GM23338 (cell line): ENCODE results near the gene SLC26A11. TPM values are rescaled to one million over a fixed set of nuclear protein-coding genes. Genes with fewer than 3 reads are reported as not detected.
A peak's percentile ranks its signal among the peaks of the same experiment; 100 is the strongest.

Experiments used
- ATAC-seq: fragments of 200-7000 bp; cut with Tn5 transposase; 3 replicates; pipeline ENCODE4 v1.9.1; 2020
- DNase-seq: peaks from one replicate; pipeline ENCODE4 v3.0.0-alpha.2; 2015; ENCODE audit warnings: low spot score
- H2AFZ ChIP-seq: fragments of 200-600 bp; sonication (generic); 2 replicates; pipeline ENCODE4 v1.8.0; 2016; ENCODE audit warnings: antibody characterized with exemption, mild to moderate bottlenecking, moderate library complexity
- H3F3A ChIP-seq: fragments of 200-600 bp; sonication (generic); replicated peaks from 2 replicates; pipeline ENCODE4 v1.8.0; 2017; ENCODE audit warnings: antibody characterized with exemption, mixed run types, low read depth
- H3K27ac ChIP-seq: fragments of 200-600 bp; sonication (generic); 2 replicates; pipeline ENCODE4 v1.6.1; 2016; ENCODE audit warnings: low read depth
- H3K27me3 ChIP-seq: fragments of 200-600 bp; sonication (generic); 2 replicates; pipeline ENCODE4 v1.8.0; 2016; ENCODE audit warnings: mild to moderate bottlenecking, mixed run types, moderate library complexity; ENCODE audit not compliant: insufficient read depth
- H3K36me3 ChIP-seq: fragments of 200-600 bp; sonication (generic); 2 replicates; pipeline ENCODE4 v1.8.0; 2016; ENCODE audit warnings: mild to moderate bottlenecking; ENCODE audit not compliant: insufficient read depth
- H3K4me1 ChIP-seq: fragments of 200-600 bp; sonication (generic); 2 replicates; pipeline ENCODE4 v1.8.0; 2016; ENCODE audit warnings: mild to moderate bottlenecking, moderate library complexity; ENCODE audit not compliant: insufficient read depth
- H3K4me2 ChIP-seq: fragments of 200-600 bp; sonication (generic); 2 replicates; pipeline ENCODE4 v1.7.1; 2017; ENCODE audit warnings: mixed run types
- H3K4me3 ChIP-seq: fragments of 200-600 bp; sonication (generic); 2 replicates; pipeline ENCODE4 v1.6.1; 2016; ENCODE audit warnings: mixed run types
- H3K79me2 ChIP-seq: fragments of 200-600 bp; sonication (generic); replicated peaks from 2 replicates; pipeline ENCODE4 v1.8.0; 2017; ENCODE audit warnings: mild to moderate bottlenecking; ENCODE audit not compliant: insufficient read depth
- H3K9me2 ChIP-seq: fragments of 200-600 bp; sonication (generic); 2 replicates; pipeline ENCODE4 v1.8.0; 2017; ENCODE audit not compliant: insufficient read depth
- H4K20me1 ChIP-seq: fragments of 200-600 bp; sonication (generic); replicated peaks from 2 replicates; pipeline ENCODE4 v1.8.0; 2017; ENCODE audit warnings: mild to moderate bottlenecking; ENCODE audit not compliant: insufficient read depth
- H3K27ac Mint-ChIP-seq: 2 replicates; pipeline ENCODE4 v1.8.0; 2020; ENCODE audit warnings: inconsistent platforms, mild to moderate bottlenecking, moderate library complexity, mixed read lengths
- H3K27me3 Mint-ChIP-seq: 3 replicates; pipeline ENCODE4 v1.8.0; 2022; ENCODE audit warnings: low read depth, mild to moderate bottlenecking, moderate library complexity, mixed read lengths, inconsistent platforms; ENCODE audit not compliant: insufficient read depth, poor library complexity
- H3K36me3 Mint-ChIP-seq: 3 replicates; pipeline ENCODE4 v1.8.0; 2021; ENCODE audit warnings: low read depth, mild to moderate bottlenecking, inconsistent platforms, moderate library complexity, mixed read lengths
- H3K4me1 Mint-ChIP-seq: 3 replicates; pipeline ENCODE4 v1.8.0; 2020; ENCODE audit warnings: mild to moderate bottlenecking, inconsistent platforms, mixed read lengths
- H3K4me3 Mint-ChIP-seq: 3 replicates; pipeline ENCODE4 v1.8.0; 2021; ENCODE audit warnings: moderate library complexity, mild to moderate bottlenecking, inconsistent platforms, mixed read lengths
- H3K9me3 Mint-ChIP-seq: 3 replicates; pipeline ENCODE4 v1.8.0; 2020; ENCODE audit warnings: moderate library complexity, mild to moderate bottlenecking, inconsistent platforms, mixed read lengths
- CREB1 ChIP-seq: fragments of 250-450 bp; sonication (Bioruptor Pico); IDR thresholded peaks from 2 replicates; pipeline ENCODE4 v1.5.0; 2020; ENCODE audit warnings: low read depth, mild to moderate bottlenecking, moderate library complexity
- EZH2 ChIP-seq: fragments of 200-600 bp; sonication (generic); IDR thresholded peaks from one replicate; pipeline ENCODE4 v1.8.0; 2017; ENCODE audit warnings: antibody characterized with exemption, mild to moderate bottlenecking, low read depth; ENCODE audit not compliant: unreplicated experiment
- EZH2phosphoT487 ChIP-seq: fragments of 200-600 bp; sonication (generic); IDR thresholded peaks from one replicate; pipeline ENCODE4 v1.8.1; 2018; ENCODE audit warnings: antibody characterized with exemption; ENCODE audit not compliant: unreplicated experiment
- JUNB ChIP-seq: IDR thresholded peaks from one replicate; pipeline ENCODE4 v1.6.1; 2016; ENCODE audit warnings: antibody characterized with exemption; ENCODE audit not compliant: unreplicated experiment
- NANOG ChIP-seq: IDR thresholded peaks from 2 replicates; pipeline ENCODE4 v1.6.1; 2016; ENCODE audit warnings: antibody characterized with exemption, borderline replicate concordance
- POLR2AphosphoS5 ChIP-seq: IDR thresholded peaks from 2 replicates; pipeline ENCODE4 v1.6.1; 2016; ENCODE audit warnings: antibody characterized with exemption, low read depth
- STAT1 ChIP-seq: IDR thresholded peaks from one replicate; pipeline ENCODE4 v1.6.1; 2016; ENCODE audit warnings: antibody characterized with exemption; ENCODE audit not compliant: unreplicated experiment
- ZNF114 ChIP-seq: fragments of 250-450 bp; sonication (Bioruptor Pico); IDR thresholded peaks from 2 replicates; pipeline ENCODE4 v1.5.0; 2020; ENCODE audit warnings: mild to moderate bottlenecking, moderate library complexity
- ZNF331 ChIP-seq: fragments of 250-450 bp; sonication (Bioruptor Pico); IDR thresholded peaks from 2 replicates; pipeline ENCODE4 v1.5.0; 2020; ENCODE audit warnings: low read depth, mild to moderate bottlenecking, moderate library complexity
- polyA plus RNA-seq: library from polyadenylated mRNA; unstranded; fragments of >200 nt; fragmentation: Nextera tagmentation; extraction: Ambion mirVana; gene quantifications from 2 replicates; pipeline ENCODE4 v1.2.1, GENCODE V29; 2016
- total RNA-seq: library from RNA; depleted of rRNA; stranded (reverse); fragments of >200 nt; shearing (Covaris generic); gene quantifications from 2 replicates; pipeline ENCODE4 v1.2.3, GENCODE V29; 2014
- TF ChIP-seq, protein P1 (sequence below): IDR thresholded peaks from 2 replicates; pipeline ENCODE4 v1.6.1; 2016; ENCODE audit warnings: antibody characterized with exemption
- TF ChIP-seq, protein P2 (sequence below): IDR thresholded peaks from one replicate; pipeline ENCODE4 v1.6.1; 2018; ENCODE audit warnings: antibody characterized with exemption; ENCODE audit not compliant: unreplicated experiment
- TF ChIP-seq, protein P3 (sequence below), 2 experiments: fragments of 200-600 bp in 1 of 2; sonication (generic) in 1 of 2; conservative IDR thresholded peaks; 2 replicates each; pipeline versions ENCODE4 v1.5.1 to v1.6.1; 2016 to 2017; ENCODE audit warnings: antibody characterized with exemption in 2 of 2, low read depth in 2 of 2, mild to moderate bottlenecking in 2 of 2, moderate library complexity in 1 of 2
- TF ChIP-seq, protein P4 (sequence below): fragments of 250-450 bp; sonication (Bioruptor Pico); IDR thresholded peaks from 2 replicates; pipeline ENCODE4 v1.5.0; 2020; ENCODE audit warnings: mild to moderate bottlenecking, moderate library complexity

The SLC26A11 gene
- total and polyA plus RNA-seq, 2 experiments from 2014 or later, result 10.9 to 23.0 TPM

DNA sequence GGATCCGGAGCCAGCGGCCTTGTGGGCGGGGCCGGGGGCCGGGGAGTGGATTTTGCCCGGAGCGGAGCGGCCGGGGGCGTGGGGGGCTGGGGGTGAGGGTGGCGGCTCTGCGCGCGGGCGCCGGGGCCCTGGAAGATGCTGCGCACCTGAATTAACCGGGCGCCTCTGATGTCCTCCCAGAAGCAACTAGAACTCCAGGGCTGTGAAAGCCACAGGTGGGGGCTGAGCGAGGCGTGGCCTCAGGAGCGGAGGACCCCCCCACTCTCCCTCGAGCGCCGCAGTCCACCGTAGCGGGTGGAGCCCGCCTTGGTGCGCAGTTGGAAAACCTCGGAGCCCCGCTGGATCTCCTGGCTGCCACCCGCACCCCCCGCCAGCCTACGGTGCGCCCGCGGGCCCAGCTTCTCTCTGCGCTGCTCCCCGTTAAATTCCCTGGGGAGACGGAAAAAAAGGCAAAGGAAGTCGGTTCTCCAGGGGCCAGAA lies 549 bp downstream of the SLC26A11 start:
- Mint-ChIP-seq H3K9me3 (no peaks in the 10 kb centered on the region; the same call in 2 of the 3 replicates), H3K27me3 (peaks cover 8% of the 10 kb centered on the region), H3K27ac (no peak overlapping the region), H3K4me3 (peak overlapping the region; percentile 81), H3K36me3 (peaks cover 27% of the 10 kb centered on the region), H3K4me1 (peaks cover 24% of the 10 kb centered on the region)
- H3K36me3 ChIP-seq, result no peaks in the 10 kb centered on the region
- ATAC-seq, result peak; percentile 34
- no peak overlapping the region for H3K27ac ChIP-seq
- H3K79me2 ChIP-seq, result peaks cover 7% of the 10 kb centered on the region; the same call in 1 of the 2 replicates
- DNase-seq, result peak; percentile 43
- H2AFZ ChIP-seq, result peak overlapping the region; percentile 78; the same call in 1 of the 2 replicates
- no peaks in the 10 kb centered on the region for H3K9me2 ChIP-seq
- peaks cover 10% of the 10 kb centered on the region; the same call in 1 of the 2 replicates for H3K4me1 ChIP-seq
- no peaks in the 10 kb centered on the region for H3K27me3 ChIP-seq
- peaks cover 7% of the 10 kb centered on the region; the same call in 1 of the 2 replicates for H3F3A ChIP-seq
- no peak for TF ChIP-seq STAT1
- TF ChIP-seq POLR2AphosphoS5, result no peak
- TF ChIP-seq NANOG, result no peak
- no peak for TF ChIP-seq EZH2
- TF ChIP-seq ZNF114 (CRISPR knock-in tag), result no peak
- TF ChIP-seq, protein P1, sequence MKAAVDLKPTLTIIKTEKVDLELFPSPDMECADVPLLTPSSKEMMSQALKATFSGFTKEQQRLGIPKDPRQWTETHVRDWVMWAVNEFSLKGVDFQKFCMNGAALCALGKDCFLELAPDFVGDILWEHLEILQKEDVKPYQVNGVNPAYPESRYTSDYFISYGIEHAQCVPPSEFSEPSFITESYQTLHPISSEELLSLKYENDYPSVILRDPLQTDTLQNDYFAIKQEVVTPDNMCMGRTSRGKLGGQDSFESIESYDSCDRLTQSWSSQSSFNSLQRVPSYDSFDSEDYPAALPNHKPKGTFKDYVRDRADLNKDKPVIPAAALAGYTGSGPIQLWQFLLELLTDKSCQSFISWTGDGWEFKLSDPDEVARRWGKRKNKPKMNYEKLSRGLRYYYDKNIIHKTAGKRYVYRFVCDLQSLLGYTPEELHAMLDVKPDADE, result no peak
- no peak for TF ChIP-seq ZNF331 (CRISPR knock-in tag)
- no peak for TF ChIP-seq JUNB
- TF ChIP-seq, protein P2, sequence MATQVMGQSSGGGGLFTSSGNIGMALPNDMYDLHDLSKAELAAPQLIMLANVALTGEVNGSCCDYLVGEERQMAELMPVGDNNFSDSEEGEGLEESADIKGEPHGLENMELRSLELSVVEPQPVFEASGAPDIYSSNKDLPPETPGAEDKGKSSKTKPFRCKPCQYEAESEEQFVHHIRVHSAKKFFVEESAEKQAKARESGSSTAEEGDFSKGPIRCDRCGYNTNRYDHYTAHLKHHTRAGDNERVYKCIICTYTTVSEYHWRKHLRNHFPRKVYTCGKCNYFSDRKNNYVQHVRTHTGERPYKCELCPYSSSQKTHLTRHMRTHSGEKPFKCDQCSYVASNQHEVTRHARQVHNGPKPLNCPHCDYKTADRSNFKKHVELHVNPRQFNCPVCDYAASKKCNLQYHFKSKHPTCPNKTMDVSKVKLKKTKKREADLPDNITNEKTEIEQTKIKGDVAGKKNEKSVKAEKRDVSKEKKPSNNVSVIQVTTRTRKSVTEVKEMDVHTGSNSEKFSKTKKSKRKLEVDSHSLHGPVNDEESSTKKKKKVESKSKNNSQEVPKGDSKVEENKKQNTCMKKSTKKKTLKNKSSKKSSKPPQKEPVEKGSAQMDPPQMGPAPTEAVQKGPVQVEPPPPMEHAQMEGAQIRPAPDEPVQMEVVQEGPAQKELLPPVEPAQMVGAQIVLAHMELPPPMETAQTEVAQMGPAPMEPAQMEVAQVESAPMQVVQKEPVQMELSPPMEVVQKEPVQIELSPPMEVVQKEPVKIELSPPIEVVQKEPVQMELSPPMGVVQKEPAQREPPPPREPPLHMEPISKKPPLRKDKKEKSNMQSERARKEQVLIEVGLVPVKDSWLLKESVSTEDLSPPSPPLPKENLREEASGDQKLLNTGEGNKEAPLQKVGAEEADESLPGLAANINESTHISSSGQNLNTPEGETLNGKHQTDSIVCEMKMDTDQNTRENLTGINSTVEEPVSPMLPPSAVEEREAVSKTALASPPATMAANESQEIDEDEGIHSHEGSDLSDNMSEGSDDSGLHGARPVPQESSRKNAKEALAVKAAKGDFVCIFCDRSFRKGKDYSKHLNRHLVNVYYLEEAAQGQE, result no peak
- TF ChIP-seq, protein P3, sequence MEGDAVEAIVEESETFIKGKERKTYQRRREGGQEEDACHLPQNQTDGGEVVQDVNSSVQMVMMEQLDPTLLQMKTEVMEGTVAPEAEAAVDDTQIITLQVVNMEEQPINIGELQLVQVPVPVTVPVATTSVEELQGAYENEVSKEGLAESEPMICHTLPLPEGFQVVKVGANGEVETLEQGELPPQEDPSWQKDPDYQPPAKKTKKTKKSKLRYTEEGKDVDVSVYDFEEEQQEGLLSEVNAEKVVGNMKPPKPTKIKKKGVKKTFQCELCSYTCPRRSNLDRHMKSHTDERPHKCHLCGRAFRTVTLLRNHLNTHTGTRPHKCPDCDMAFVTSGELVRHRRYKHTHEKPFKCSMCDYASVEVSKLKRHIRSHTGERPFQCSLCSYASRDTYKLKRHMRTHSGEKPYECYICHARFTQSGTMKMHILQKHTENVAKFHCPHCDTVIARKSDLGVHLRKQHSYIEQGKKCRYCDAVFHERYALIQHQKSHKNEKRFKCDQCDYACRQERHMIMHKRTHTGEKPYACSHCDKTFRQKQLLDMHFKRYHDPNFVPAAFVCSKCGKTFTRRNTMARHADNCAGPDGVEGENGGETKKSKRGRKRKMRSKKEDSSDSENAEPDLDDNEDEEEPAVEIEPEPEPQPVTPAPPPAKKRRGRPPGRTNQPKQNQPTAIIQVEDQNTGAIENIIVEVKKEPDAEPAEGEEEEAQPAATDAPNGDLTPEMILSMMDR (conservative IDR thresholded peaks at IDR 0.05; ENCODE audit: low read depth in 2 of 2), result no peak
- no peak for TF ChIP-seq CREB1
- no peak for TF ChIP-seq EZH2phosphoT487
- TF ChIP-seq, protein P4, sequence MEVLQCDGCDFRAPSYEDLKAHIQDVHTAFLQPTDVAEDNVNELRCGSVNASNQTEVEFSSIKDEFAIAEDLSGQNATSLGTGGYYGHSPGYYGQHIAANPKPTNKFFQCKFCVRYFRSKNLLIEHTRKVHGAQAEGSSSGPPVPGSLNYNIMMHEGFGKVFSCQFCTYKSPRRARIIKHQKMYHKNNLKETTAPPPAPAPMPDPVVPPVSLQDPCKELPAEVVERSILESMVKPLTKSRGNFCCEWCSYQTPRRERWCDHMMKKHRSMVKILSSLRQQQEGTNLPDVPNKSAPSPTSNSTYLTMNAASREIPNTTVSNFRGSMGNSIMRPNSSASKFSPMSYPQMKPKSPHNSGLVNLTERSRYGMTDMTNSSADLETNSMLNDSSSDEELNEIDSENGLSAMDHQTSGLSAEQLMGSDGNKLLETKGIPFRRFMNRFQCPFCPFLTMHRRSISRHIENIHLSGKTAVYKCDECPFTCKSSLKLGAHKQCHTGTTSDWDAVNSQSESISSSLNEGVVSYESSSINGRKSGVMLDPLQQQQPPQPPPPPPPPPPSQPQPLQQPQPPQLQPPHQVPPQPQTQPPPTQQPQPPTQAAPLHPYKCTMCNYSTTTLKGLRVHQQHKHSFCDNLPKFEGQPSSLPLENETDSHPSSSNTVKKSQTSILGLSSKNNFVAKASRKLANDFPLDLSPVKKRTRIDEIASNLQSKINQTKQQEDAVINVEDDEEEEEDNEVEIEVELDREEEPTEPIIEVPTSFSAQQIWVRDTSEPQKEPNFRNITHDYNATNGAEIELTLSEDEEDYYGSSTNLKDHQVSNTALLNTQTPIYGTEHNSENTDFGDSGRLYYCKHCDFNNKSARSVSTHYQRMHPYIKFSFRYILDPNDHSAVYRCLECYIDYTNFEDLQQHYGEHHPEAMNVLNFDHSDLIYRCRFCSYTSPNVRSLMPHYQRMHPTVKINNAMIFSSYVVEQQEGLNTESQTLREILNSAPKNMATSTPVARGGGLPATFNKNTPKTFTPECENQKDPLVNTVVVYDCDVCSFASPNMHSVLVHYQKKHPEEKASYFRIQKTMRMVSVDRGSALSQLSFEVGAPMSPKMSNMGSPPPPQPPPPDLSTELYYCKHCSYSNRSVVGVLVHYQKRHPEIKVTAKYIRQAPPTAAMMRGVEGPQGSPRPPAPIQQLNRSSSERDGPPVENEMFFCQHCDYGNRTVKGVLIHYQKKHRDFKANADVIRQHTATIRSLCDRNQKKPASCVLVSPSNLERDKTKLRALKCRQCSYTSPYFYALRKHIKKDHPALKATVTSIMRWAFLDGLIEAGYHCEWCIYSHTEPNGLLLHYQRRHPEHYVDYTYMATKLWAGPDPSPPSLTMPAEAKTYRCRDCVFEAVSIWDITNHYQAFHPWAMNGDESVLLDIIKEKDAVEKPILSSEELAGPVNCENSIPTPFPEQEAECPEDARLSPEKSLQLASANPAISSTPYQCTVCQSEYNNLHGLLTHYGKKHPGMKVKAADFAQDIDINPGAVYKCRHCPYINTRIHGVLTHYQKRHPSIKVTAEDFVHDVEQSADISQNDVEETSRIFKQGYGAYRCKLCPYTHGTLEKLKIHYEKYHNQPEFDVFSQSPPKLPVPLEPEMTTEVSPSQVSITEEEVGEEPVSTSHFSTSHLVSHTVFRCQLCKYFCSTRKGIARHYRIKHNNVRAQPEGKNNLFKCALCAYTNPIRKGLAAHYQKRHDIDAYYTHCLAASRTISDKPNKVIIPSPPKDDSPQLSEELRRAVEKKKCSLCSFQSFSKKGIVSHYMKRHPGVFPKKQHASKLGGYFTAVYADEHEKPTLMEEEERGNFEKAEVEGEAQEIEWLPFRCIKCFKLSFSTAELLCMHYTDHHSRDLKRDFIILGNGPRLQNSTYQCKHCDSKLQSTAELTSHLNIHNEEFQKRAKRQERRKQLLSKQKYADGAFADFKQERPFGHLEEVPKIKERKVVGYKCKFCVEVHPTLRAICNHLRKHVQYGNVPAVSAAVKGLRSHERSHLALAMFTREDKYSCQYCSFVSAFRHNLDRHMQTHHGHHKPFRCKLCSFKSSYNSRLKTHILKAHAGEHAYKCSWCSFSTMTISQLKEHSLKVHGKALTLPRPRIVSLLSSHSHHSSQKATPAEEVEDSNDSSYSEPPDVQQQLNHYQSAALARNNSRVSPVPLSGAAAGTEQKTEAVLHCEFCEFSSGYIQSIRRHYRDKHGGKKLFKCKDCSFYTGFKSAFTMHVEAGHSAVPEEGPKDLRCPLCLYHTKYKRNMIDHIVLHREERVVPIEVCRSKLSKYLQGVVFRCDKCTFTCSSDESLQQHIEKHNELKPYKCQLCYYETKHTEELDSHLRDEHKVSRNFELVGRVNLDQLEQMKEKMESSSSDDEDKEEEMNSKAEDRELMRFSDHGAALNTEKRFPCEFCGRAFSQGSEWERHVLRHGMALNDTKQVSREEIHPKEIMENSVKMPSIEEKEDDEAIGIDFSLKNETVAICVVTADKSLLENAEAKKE (CRISPR knock-in tag), result no peak
- no peaks in the 10 kb centered on the region for H4K20me1 ChIP-seq
- peak overlapping the region; percentile 93 for H3K4me3 ChIP-seq
- peak overlapping the region; percentile 97 for H3K4me2 ChIP-seq
